IMR-90 (cell line): Measurements from ENCODE around the gene GSDMA. TPM values are rescaled to one million over a fixed set of nuclear protein-coding genes. Genes with fewer than 3 reads are reported as not detected.

Experiments
- ATAC-seq: fragments of 200-7000 bp; cut with Tn5 transposase; 2 replicates; pipeline ENCODE4 v1.9.1; 2020; ENCODE audit warnings: low read depth, mild to moderate bottlenecking, moderate library complexity
- BruUV-seq: library from RNA; stranded (reverse); fragments of 400-500 nt; replicated peaks from 2 replicates; lab custom pipeline; 2021; lab: Mats Ljungman, UMichigan
- CTCF ChIA-PET: fragments of 300-600 bp; formaldehyde crosslinking; extraction: SDS; loops from one replicate; lab custom pipeline; 2021; ENCODE audit warnings: antibody characterized with exemption; lab: Yijun Ruan, JAX
- POLR2A ChIA-PET: fragments of 300-600 bp; sonication (Branson Sonifier 250); formaldehyde crosslinking; loops from one replicate; lab custom pipeline; 2022; ENCODE audit warnings: antibody characterized with exemption; ENCODE audit not compliant: unreplicated experiment; lab: Charles Lee
- DNase-seq: peaks from one replicate; pipeline ENCODE4 v3.0.0; 2013
- H2AFZ ChIP-seq: replicated peaks from 2 replicates; pipeline ENCODE3; 2013; ENCODE audit warnings: low read length, mild to moderate bottlenecking; ENCODE audit not compliant: poor library complexity
- H2AK5ac ChIP-seq: 2 replicates; pipeline ENCODE4 v1.6.1; 2013; ENCODE audit warnings: low read depth, low read length, inconsistent platforms
- H2AK9ac ChIP-seq: replicated peaks from 2 replicates; pipeline ENCODE3; 2013; ENCODE audit warnings: mild to moderate bottlenecking, low read depth, low read length, moderate library complexity; ENCODE audit not compliant: poor library complexity
- H2BK120ac ChIP-seq: 2 replicates; pipeline ENCODE4 v1.6.1; 2013; ENCODE audit warnings: low read depth, low read length, inconsistent platforms
- H2BK15ac ChIP-seq: 3 replicates; pipeline ENCODE4 v1.6.1; 2013; ENCODE audit warnings: low read depth, low read length, inconsistent platforms
- H2BK20ac ChIP-seq: 2 replicates; pipeline ENCODE4 v1.6.1; 2013; ENCODE audit warnings: low read depth, mild to moderate bottlenecking, inconsistent platforms, low read length, moderate library complexity
- H2BK5ac ChIP-seq: 2 replicates; pipeline ENCODE4 v1.6.1; 2013; ENCODE audit warnings: mild to moderate bottlenecking, low read depth, low read length, inconsistent platforms; ENCODE audit not compliant: poor library complexity, severe bottlenecking
- H3K14ac ChIP-seq: replicated peaks from 2 replicates; pipeline ENCODE4 v1.6.1; 2013; ENCODE audit warnings: low read depth, low read length, inconsistent platforms
- H3K18ac ChIP-seq: 2 replicates; pipeline ENCODE4 v1.6.1; 2013; ENCODE audit warnings: low read depth, low read length, control low read depth
- H3K23ac ChIP-seq: 2 replicates; pipeline ENCODE4 v1.6.1; 2013; ENCODE audit warnings: low read depth, low read length, inconsistent platforms
- H3K27ac ChIP-seq: 2 replicates; pipeline ENCODE4 v1.5.1; 2013; ENCODE audit warnings: mild to moderate bottlenecking, control low read depth, low read length; ENCODE audit not compliant: insufficient read depth
- H3K27me3 ChIP-seq: 2 replicates; pipeline ENCODE4 v1.6.1; 2013; ENCODE audit warnings: low read length; ENCODE audit not compliant: control insufficient read depth, insufficient read depth
- H3K36me3 ChIP-seq: 2 replicates; pipeline ENCODE4 v1.6.1; 2013; ENCODE audit warnings: low read length, mixed read lengths; ENCODE audit not compliant: control insufficient read depth, insufficient read depth
- H3K4ac ChIP-seq: 2 replicates; pipeline ENCODE4 v1.6.1; 2013; ENCODE audit warnings: low read depth, low read length, inconsistent platforms
- H3K4me1 ChIP-seq: 2 replicates; pipeline ENCODE4 v1.6.1; 2013; ENCODE audit warnings: low read length, mixed read lengths; ENCODE audit not compliant: control insufficient read depth, insufficient read depth
- H3K4me2 ChIP-seq: 2 replicates; pipeline ENCODE4 v1.6.1; 2013; ENCODE audit warnings: low read depth, mild to moderate bottlenecking, control low read depth, low read length, moderate library complexity
- H3K4me3 ChIP-seq: 2 replicates; pipeline ENCODE4 v1.5.1; 2013; ENCODE audit warnings: low read depth, mild to moderate bottlenecking, control low read depth, low read length, moderate library complexity; ENCODE audit not compliant: insufficient read depth
- H3K56ac ChIP-seq: 2 replicates; pipeline ENCODE4 v1.6.1; 2013; ENCODE audit warnings: low read length, inconsistent platforms; ENCODE audit not compliant: insufficient read depth; ENCODE audit errors: extremely low read depth
- H3K79me1 ChIP-seq, 2 experiments: 2 replicates each; pipeline ENCODE4 v1.6.1; 2013; ENCODE audit warnings: low read length in 2 of 2, inconsistent platforms in 1 of 2, low read depth in 1 of 2
- H3K9ac ChIP-seq: 2 replicates; pipeline ENCODE4 v1.6.1; 2013; ENCODE audit warnings: low read depth, low read length, control low read depth
- H3K9me1 ChIP-seq: 2 replicates; pipeline ENCODE4 v1.6.1; 2013; ENCODE audit warnings: low read length, inconsistent platforms; ENCODE audit not compliant: insufficient read depth
- H3K9me3 ChIP-seq: 2 replicates; pipeline ENCODE4 v1.6.1; 2013; ENCODE audit warnings: low read length; ENCODE audit not compliant: control insufficient read depth, insufficient read depth
- H4K20me1 ChIP-seq: 2 replicates; pipeline ENCODE4 v1.6.1; 2013; ENCODE audit warnings: low read length, inconsistent platforms; ENCODE audit not compliant: insufficient read depth
- H4K5ac ChIP-seq: 2 replicates; pipeline ENCODE4 v1.6.1; 2013; ENCODE audit warnings: mild to moderate bottlenecking, low read depth, low read length, control low read depth
- H4K8ac ChIP-seq, 2 experiments: 2 replicates each; pipeline ENCODE4 v1.6.1; 2013; ENCODE audit warnings: low read depth in 2 of 2, low read length in 2 of 2, control low read depth in 1 of 2, inconsistent platforms in 1 of 2
- H4K91ac ChIP-seq: 2 replicates; pipeline ENCODE4 v1.6.1; 2013; ENCODE audit warnings: low read depth, low read length, inconsistent platforms; ENCODE audit not compliant: insufficient read depth
- BHLHE40 ChIP-seq: fragments of 150-350 bp; IDR thresholded peaks from 2 replicates; pipeline ENCODE4 v1.6.1; 2016; ENCODE audit warnings: mild to moderate bottlenecking, low read depth, low read length
- CEBPB ChIP-seq: IDR thresholded peaks from 2 replicates; pipeline ENCODE4 v1.6.1; 2012; ENCODE audit warnings: low read depth, low read length, improper control_type of control experiment
- CHD1 ChIP-seq: IDR thresholded peaks from 2 replicates; pipeline ENCODE4 v1.6.1; 2012; ENCODE audit warnings: low read depth, low read length, improper control_type of control experiment
- FOS ChIP-seq: fragments of 150-350 bp; IDR thresholded peaks from 2 replicates; pipeline ENCODE4 v1.6.1; 2016; ENCODE audit warnings: low read depth, low read length
- MAFK ChIP-seq: IDR thresholded peaks from 2 replicates; pipeline ENCODE4 v1.6.1; 2012; ENCODE audit warnings: low read depth, low read length, improper control_type of control experiment
- MAZ ChIP-seq: IDR thresholded peaks from 2 replicates; pipeline ENCODE4 v1.6.1; 2012; ENCODE audit warnings: low read depth, mild to moderate bottlenecking, low read length, improper control_type of control experiment, moderate library complexity, borderline replicate concordance
- MXI1 ChIP-seq: IDR thresholded peaks from 2 replicates; pipeline ENCODE4 v1.6.1; 2012; ENCODE audit warnings: low read depth, mild to moderate bottlenecking, low read length, moderate library complexity, borderline replicate concordance
- NFE2L2 ChIP-seq: fragments of 150-350 bp; IDR thresholded peaks from 2 replicates; pipeline ENCODE4 v1.6.1; 2016; ENCODE audit warnings: low read depth, mild to moderate bottlenecking, low read length
- POLR2A ChIP-seq: IDR thresholded peaks from 2 replicates; pipeline ENCODE4 v1.6.1; 2012; ENCODE audit warnings: mild to moderate bottlenecking, low read depth, low read length
- RAD21 ChIP-seq: IDR thresholded peaks from 2 replicates; pipeline ENCODE4 v1.6.1; 2012; ENCODE audit warnings: low read length, improper control_type of control experiment
- RCOR1 ChIP-seq: IDR thresholded peaks from 2 replicates; pipeline ENCODE4 v1.6.1; 2012; ENCODE audit warnings: mild to moderate bottlenecking, low read length, improper control_type of control experiment; ENCODE audit not compliant: insufficient replicate concordance
- RFX5 ChIP-seq: IDR thresholded peaks from 2 replicates; pipeline ENCODE4 v1.8.0; 2012; ENCODE audit warnings: low read depth, mild to moderate bottlenecking, low read length, moderate library complexity
- SMC3 ChIP-seq: fragments of 150-350 bp; IDR thresholded peaks from 2 replicates; pipeline ENCODE4 v1.6.1; 2016; ENCODE audit warnings: low read depth, mild to moderate bottlenecking, antibody characterized with exemption, low read length, moderate library complexity
- USF2 ChIP-seq: fragments of 150-350 bp; IDR thresholded peaks from 2 replicates; pipeline ENCODE4 v1.6.1; 2017; ENCODE audit warnings: mild to moderate bottlenecking, antibody characterized with exemption, low read length, low read depth
- WGBS, 2 experiments: methylation state at CpG; one replicate each; pipeline versions ENCODE4 v1.1.5 to v1.1.7; 2013; ENCODE audit warnings: missing lambda C conversion rate in 2 of 2; ENCODE audit not compliant: insufficient read length in 1 of 2; ENCODE audit errors: extremely low coverage in 2 of 2; 5-methylcytosine and 5-hydroxymethylcytosine counted together
- dilution Hi-C: fragments of 300-500 bp; cut with HindIII; formaldehyde crosslinking; loops from one replicate; pipeline ENCODE4 v1.14.3; 2018; ENCODE audit warnings: low sequenced_read_pairs; ENCODE audit not compliant: unreplicated experiment
- in situ Hi-C: fragments of 300-500 bp; cut with MboI; formaldehyde crosslinking; loops from 3 replicates; pipeline ENCODE4 v1.14.3; 2019; ENCODE audit warnings: low sequenced_read_pairs, inconsistent platforms, mixed read lengths
- intact Hi-C: fragments of 100-400 bp; cut with micrococcal nuclease; formaldehyde crosslinking; loops from 2 replicates; pipeline ENCODE4 v1.10.0; 2022
- polyA plus RNA-seq, 3 experiments: library from polyadenylated mRNA; depleted of rRNA; stranded (reverse); fragments of >200 nt; gene quantifications; 2 replicates each; pipeline ENCODE4 v1.2.3, GENCODE V29; 2012; ENCODE audit warnings: low replicate concordance in 1 of 3
- total RNA-seq: library from RNA; depleted of rRNA; stranded (reverse); fragments of >200 nt; gene quantifications from 2 replicates; pipeline ENCODE4 v1.2.3, GENCODE V29; 2012
- TF ChIP-seq, protein P1 (sequence below): conservative IDR thresholded peaks from 2 replicates; pipeline ENCODE4 v1.5.1; 2012; ENCODE audit warnings: mild to moderate bottlenecking, low read depth, low read length, improper control_type of control experiment
- TF ChIP-seq, protein P2 (sequence below): fragments of 150-350 bp; IDR thresholded peaks from 2 replicates; pipeline ENCODE4 v1.6.1; 2016; ENCODE audit warnings: low read depth, mild to moderate bottlenecking, low read length, moderate library complexity, borderline replicate concordance

GSDMA gene
- total and polyA plus RNA-seq, 2 of the 4 experiments (the other 2 are of a cell fraction), result not detected

GRCh38 chr17:39950871-39951348, 11.9 kb upstream of the GSDMA start:
- no peak overlapping the region for H4K5ac ChIP-seq
- POLR2A ChIA-PET, result no interaction called here

More at GRCh38 chr17:39950871-39951348, 11.9 kb upstream of the GSDMA start:
- dilution Hi-C loops, result no loop called here
- Histone ChIP-seq H2BK20ac (no peak overlapping the region), H3K27ac (no peak overlapping the region), H3K23ac (no peak overlapping the region), H3K4ac (no peak overlapping the region), H3K4me2 (no peak overlapping the region), H3K14ac (no peak overlapping the region), H3K4me3 (no peak overlapping the region), H2BK15ac (no peak overlapping the region), H3K9me3 (no peaks in the 10 kb centered on the region), H3K9me1 (peaks cover 12% of the 10 kb centered on the region), H3K9ac (no peak overlapping the region), H2BK120ac (no peak overlapping the region), H2AK5ac (no peak overlapping the region), H2AK9ac (no peak overlapping the region), H3K79me1 (peaks cover 0 to 4% of the 10 kb centered on the region in 2 experiments; a peak in 1 of 4 replicates), H2AFZ (no peak overlapping the region), H4K8ac (no peak overlapping the region), H3K4me1 (peaks cover 7% of the 10 kb centered on the region), H2BK5ac (no peak overlapping the region), H3K18ac (no peak overlapping the region), H3K36me3 (no peaks in the 10 kb centered on the region), H4K20me1 (no peaks in the 10 kb centered on the region), H3K27me3 (peaks cover 6% of the 10 kb centered on the region), H3K56ac (no peak overlapping the region), H4K91ac (no peak overlapping the region)
- in situ Hi-C loops, result no loop called here
- TF ChIP-seq, protein P1, sequence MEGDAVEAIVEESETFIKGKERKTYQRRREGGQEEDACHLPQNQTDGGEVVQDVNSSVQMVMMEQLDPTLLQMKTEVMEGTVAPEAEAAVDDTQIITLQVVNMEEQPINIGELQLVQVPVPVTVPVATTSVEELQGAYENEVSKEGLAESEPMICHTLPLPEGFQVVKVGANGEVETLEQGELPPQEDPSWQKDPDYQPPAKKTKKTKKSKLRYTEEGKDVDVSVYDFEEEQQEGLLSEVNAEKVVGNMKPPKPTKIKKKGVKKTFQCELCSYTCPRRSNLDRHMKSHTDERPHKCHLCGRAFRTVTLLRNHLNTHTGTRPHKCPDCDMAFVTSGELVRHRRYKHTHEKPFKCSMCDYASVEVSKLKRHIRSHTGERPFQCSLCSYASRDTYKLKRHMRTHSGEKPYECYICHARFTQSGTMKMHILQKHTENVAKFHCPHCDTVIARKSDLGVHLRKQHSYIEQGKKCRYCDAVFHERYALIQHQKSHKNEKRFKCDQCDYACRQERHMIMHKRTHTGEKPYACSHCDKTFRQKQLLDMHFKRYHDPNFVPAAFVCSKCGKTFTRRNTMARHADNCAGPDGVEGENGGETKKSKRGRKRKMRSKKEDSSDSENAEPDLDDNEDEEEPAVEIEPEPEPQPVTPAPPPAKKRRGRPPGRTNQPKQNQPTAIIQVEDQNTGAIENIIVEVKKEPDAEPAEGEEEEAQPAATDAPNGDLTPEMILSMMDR, result no peak
- no peak for TF ChIP-seq CEBPB
- TF ChIP-seq NFE2L2, result no peak
- no peak for TF ChIP-seq SMC3
- no peak for TF ChIP-seq BHLHE40
- no peak for TF ChIP-seq CHD1
- TF ChIP-seq MAFK, result no peak
- no peak for TF ChIP-seq MAZ
- TF ChIP-seq RFX5, result no peak
- TF ChIP-seq POLR2A, result no peak
- TF ChIP-seq USF2, result no peak
- no peak for TF ChIP-seq RCOR1
- TF ChIP-seq, protein P2, sequence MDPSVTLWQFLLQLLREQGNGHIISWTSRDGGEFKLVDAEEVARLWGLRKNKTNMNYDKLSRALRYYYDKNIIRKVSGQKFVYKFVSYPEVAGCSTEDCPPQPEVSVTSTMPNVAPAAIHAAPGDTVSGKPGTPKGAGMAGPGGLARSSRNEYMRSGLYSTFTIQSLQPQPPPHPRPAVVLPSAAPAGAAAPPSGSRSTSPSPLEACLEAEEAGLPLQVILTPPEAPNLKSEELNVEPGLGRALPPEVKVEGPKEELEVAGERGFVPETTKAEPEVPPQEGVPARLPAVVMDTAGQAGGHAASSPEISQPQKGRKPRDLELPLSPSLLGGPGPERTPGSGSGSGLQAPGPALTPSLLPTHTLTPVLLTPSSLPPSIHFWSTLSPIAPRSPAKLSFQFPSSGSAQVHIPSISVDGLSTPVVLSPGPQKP, result no peak
- no peak for TF ChIP-seq RAD21
- TF ChIP-seq MXI1, result no peak
- TF ChIP-seq FOS, result no peak
- BruUV-seq, result no TSS peak
- 50% methylated on average over 1 of the region's 5 CpGs; no CpG with 5 or more reads in 1 of the 2 experiments for WGBS, 2 experiments
- intact Hi-C loops, result no loop called here
- ATAC-seq, result no peak
- CTCF ChIA-PET, result interaction anchor here (1.0 kb wide), 1 partner anchor 8 kb away, joined by 3 read pairs; no protein-coding TSS in a partner anchor
- DNase-seq, result no peak
